Smooth muscle cell of the brain vasculature (primary cell): ENCODE data around the gene SRD5A3.

Source experiments
- DNase-seq: peaks from one replicate; pipeline ENCODE4 v3.0.0-alpha.2; 2012; ENCODE audit warnings: low read depth, low spot score

Gene SRD5A3

GRCh38 chr4:55407764-55408163 lies 61.7 kb downstream of the SRD5A3 start:
- no peak for DNase-seq

GRCh38 chr4:55409468-55410171 lies 63.6 kb downstream of the SRD5A3 start:
- DNase-seq: no peak

DNA sequence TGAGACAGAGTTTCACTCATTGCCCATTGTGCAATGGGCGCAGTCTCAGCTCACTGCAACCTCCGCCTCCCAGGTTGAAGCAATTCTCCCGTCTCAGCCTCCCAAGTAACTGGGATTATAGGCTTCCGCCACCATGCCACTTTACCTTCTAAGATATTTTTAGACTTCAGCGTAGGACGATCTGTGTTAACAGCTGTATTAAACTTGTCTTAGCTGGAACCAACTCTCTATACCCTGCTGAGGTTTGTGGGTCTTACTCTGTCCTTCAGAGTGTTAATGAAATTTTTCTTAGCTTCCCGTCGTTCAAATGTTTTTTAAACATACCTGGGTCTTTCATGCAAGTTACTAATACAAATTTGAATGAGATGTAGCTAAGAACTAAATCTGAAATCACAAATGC lies 64.4 kb downstream of the SRD5A3 start:
- no peak for DNase-seq

- DNase-seq: no peak
Measured at GRCh38 chr4:55411621-55412020, 65.6 kb downstream of the SRD5A3 start.

DNA sequence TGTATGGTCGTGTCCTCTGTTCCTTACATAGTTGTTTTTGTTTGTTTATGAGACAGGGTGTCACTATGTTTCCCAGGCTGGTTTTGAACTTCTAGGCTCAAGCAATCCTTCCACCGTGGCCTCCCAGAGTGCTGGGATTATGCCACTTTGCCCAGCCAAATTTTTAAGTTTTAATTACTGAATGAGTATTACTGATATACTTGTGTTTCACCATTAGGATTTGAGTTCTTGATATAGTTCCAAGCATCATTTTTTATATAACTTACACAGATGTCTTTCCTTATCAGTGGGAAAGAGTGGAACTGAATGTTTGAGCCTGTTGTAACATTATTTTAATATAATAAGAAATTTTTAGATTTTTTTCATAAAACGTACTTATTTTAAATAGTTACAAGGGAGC lies 70.1 kb downstream of the SRD5A3 start:
- DNase-seq: no peak
